ENCODE results near the gene IL2RA. TPM values are rescaled to one million over a fixed set of nuclear protein-coding genes. Genes with fewer than 3 reads are reported as not detected.

IL2RA gene
- total RNA-seq, 1 experiment from 2014 or later, result 0.59 TPM

DNA sequence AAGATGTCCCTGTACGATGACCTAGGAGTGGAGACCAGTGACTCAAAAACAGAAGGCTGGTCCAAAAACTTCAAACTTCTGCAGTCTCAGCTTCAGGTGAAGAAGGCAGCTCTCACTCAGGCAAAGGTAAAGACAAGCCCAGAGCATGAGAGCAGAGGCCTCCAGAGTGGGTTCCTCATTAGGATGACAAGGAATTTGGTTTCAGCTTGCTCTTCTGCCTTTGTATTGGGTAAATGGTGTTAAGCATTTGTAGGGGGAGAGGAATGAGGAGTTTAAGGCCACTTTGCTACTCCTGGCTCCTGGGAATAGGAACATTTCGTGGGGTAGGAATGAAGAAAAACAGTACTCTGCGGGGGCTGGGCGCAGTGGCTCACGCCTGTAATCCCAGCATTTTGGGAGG lies 34.9 kb upstream of the IL2RA start (continued):
- TF ChIP-seq, protein P1, sequence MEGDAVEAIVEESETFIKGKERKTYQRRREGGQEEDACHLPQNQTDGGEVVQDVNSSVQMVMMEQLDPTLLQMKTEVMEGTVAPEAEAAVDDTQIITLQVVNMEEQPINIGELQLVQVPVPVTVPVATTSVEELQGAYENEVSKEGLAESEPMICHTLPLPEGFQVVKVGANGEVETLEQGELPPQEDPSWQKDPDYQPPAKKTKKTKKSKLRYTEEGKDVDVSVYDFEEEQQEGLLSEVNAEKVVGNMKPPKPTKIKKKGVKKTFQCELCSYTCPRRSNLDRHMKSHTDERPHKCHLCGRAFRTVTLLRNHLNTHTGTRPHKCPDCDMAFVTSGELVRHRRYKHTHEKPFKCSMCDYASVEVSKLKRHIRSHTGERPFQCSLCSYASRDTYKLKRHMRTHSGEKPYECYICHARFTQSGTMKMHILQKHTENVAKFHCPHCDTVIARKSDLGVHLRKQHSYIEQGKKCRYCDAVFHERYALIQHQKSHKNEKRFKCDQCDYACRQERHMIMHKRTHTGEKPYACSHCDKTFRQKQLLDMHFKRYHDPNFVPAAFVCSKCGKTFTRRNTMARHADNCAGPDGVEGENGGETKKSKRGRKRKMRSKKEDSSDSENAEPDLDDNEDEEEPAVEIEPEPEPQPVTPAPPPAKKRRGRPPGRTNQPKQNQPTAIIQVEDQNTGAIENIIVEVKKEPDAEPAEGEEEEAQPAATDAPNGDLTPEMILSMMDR (IDR thresholded peaks at IDR 0.05 in 2 of 3, conservative IDR thresholded peaks at IDR 0.05 in 1 of 3; ENCODE audit: borderline replicate concordance in 1 of 3, insufficient read depth in 1 of 3, low read depth in 2 of 3, low read length in 2 of 3), result no peak
- TF ChIP-seq CEBPB (IDR thresholded peaks at IDR 0.05; ENCODE audit: low read depth), result no peak
- no peak for TF ChIP-seq SIN3A (IDR thresholded peaks at IDR 0.05; ENCODE audit: low read depth)
- no peak for TF ChIP-seq TCF7L2 (IDR thresholded peaks at IDR 0.05; ENCODE audit: borderline replicate concordance, extremely low read depth, insufficient read depth, insufficient read length)
- TF ChIP-seq FOSL1 (IDR thresholded peaks at IDR 0.05; ENCODE audit: low read depth), result no peak
- TF ChIP-seq ELF1 (IDR thresholded peaks at IDR 0.05; ENCODE audit: borderline replicate concordance, low read depth), result no peak
- no peak for TF ChIP-seq EGR1 (IDR thresholded peaks at IDR 0.05; ENCODE audit: low read depth)
- no peak for TF ChIP-seq RAD21 (IDR thresholded peaks at IDR 0.05; ENCODE audit: low read depth)
- no peak for TF ChIP-seq SRF (IDR thresholded peaks at IDR 0.05; ENCODE audit: low read depth)

DNA sequence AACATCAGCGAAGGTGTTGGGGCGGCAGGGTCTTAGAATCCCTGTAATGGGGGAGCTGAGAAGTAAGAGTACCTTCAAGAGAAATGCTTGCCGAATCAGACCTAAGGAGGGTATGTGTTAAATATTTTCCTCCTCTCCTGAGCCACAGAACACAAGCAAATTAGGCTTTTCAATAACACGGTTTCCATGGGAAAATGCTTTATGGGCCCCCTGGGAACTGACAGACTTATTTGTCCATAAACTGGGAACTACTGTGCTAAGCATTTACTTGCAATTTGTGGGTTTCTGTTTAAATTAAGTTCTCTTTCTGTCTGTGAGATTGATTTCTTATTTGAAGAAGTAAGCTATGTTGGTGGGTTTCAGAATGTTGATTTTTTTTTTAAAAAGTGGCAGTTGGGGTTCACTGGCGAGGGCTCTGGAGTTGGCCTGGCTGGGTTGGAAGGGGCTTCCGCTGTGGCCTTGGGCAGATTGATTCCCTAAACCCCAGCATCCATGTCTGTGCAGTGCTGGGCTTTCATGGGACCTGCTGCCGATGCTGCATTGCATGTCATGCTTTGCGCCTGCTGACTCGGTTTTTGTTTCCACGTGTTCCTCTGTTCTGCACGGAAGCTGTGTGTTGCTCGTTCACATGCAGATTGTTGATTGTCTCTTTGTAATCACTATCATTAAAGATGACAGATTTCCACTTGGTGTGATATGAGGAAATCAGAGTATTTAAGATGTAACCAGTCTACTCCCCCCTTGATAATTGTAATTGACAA lies 33.8 kb upstream of the IL2RA start:
- no peak overlapping the region for H3K9ac ChIP-seq (ENCODE audit: low read length)
- no peak overlapping the region for H3K4me3 ChIP-seq (replicated peaks in 1 of 2; ENCODE audit: low read depth in 1 of 2, low read length in 2 of 2)
- H4K20me1 ChIP-seq (ENCODE audit: insufficient read depth), result peaks cover 23% of the 10 kb centered on the region; the same call in 1 of the 2 replicates
- H3K27me3 ChIP-seq (ENCODE audit: insufficient read depth, low read length), result no peaks in the 10 kb centered on the region
- no TSS peak for BruUV-seq (replicated peaks)
- H3K9me3 ChIP-seq (ENCODE audit: control insufficient read depth in 1 of 2, insufficient read depth in 1 of 2, low read depth in 1 of 2, low read length in 2 of 2), result no peaks in the 10 kb centered on the region
- CTCF ChIA-PET, result no interaction called here
- no peaks in the 10 kb centered on the region for H3K9me2 ChIP-seq (ENCODE audit: insufficient read depth)
- DNase-seq (ENCODE audit: low read depth, low spot score) (no peak), ATAC-seq (no peak)
- POLR2A ChIA-PET, result no interaction called here
- peaks cover 17 to 23% of the 10 kb centered on the region in 2 experiments for H3K36me3 ChIP-seq (ENCODE audit: control insufficient read depth in 1 of 2, insufficient read depth in 2 of 2, low read length in 2 of 2)
- no peak overlapping the region for H3K4me2 ChIP-seq (ENCODE audit: low read length)
- RAD21 ChIA-PET (ENCODE audit: low non-redundant PET in 1 of 2, low total read pairs in 2 of 2, uncharacterized antibody in 2 of 2, unreplicated experiment in 2 of 2), result no interaction called here
- H3K27ac ChIP-seq (ENCODE audit: low read depth, low read length), result no peak overlapping the region
- no peaks in the 10 kb centered on the region for H3K4me1 ChIP-seq (ENCODE audit: control insufficient read depth in 1 of 2, insufficient read depth in 2 of 2, low read length in 2 of 2)
- intact Hi-C loops (cut with micrococcal nuclease), result no loop called here
- H3K79me2 ChIP-seq (ENCODE audit: insufficient read depth, low read length), result peaks cover 99% of the 10 kb centered on the region
- no peak overlapping the region for H2AFZ ChIP-seq (ENCODE audit: low read depth, low read length, poor library complexity, severe bottlenecking)
- TF ChIP-seq, protein P2, sequence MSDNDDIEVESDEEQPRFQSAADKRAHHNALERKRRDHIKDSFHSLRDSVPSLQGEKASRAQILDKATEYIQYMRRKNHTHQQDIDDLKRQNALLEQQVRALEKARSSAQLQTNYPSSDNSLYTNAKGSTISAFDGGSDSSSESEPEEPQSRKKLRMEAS (IDR thresholded peaks at IDR 0.05), result no peak
- TF ChIP-seq ELF1 (IDR thresholded peaks at IDR 0.05; ENCODE audit: borderline replicate concordance, low read depth), result no peak
- TF ChIP-seq, protein P1 (IDR thresholded peaks at IDR 0.05 in 2 of 3, conservative IDR thresholded peaks at IDR 0.05 in 1 of 3; ENCODE audit: borderline replicate concordance in 1 of 3, insufficient read depth in 1 of 3, low read depth in 2 of 3, low read length in 2 of 3), result no peak
- no peak for TF ChIP-seq FOSL1 (IDR thresholded peaks at IDR 0.05; ENCODE audit: low read depth)
- TF ChIP-seq CBX3 (IDR thresholded peaks at IDR 0.05; ENCODE audit: low read depth), result no peak
- TF ChIP-seq, protein P3, sequence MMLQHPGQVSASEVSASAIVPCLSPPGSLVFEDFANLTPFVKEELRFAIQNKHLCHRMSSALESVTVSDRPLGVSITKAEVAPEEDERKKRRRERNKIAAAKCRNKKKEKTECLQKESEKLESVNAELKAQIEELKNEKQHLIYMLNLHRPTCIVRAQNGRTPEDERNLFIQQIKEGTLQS (IDR thresholded peaks at IDR 0.05), result no peak
- TF ChIP-seq, protein P4, sequence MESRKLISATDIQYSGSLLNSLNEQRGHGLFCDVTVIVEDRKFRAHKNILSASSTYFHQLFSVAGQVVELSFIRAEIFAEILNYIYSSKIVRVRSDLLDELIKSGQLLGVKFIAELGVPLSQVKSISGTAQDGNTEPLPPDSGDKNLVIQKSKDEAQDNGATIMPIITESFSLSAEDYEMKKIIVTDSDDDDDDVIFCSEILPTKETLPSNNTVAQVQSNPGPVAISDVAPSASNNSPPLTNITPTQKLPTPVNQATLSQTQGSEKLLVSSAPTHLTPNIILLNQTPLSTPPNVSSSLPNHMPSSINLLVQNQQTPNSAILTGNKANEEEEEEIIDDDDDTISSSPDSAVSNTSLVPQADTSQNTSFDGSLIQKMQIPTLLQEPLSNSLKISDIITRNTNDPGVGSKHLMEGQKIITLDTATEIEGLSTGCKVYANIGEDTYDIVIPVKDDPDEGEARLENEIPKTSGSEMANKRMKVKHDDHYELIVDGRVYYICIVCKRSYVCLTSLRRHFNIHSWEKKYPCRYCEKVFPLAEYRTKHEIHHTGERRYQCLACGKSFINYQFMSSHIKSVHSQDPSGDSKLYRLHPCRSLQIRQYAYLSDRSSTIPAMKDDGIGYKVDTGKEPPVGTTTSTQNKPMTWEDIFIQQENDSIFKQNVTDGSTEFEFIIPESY (IDR thresholded peaks at IDR 0.05; ENCODE audit: extremely low read depth, insufficient replicate concordance, low read length), result no peak

Measured in HCT116 (cell line).